ENCODE results near the gene PCDHGA11. TPM values are rescaled to one million over a fixed set of nuclear protein-coding genes. Genes with fewer than 3 reads are reported as not detected.
"Not testable (repeated sequence)": the region's sequence is repeated elsewhere in the genome, so short reads cannot be mapped to it uniquely, and the experiment has no call there.

The PCDHGA11 gene
- total and polyA plus RNA-seq, 10 of the 15 experiments (the other 5 are each of a cell fraction or from before 2014, with no cell fraction given): 0.21 to 3.4 (median 2.2) TPM

- no peak for TF ChIP-seq MAX (IDR thresholded peaks at IDR 0.05; ENCODE audit: low read depth, low read length)
- TF ChIP-seq, protein P1, sequence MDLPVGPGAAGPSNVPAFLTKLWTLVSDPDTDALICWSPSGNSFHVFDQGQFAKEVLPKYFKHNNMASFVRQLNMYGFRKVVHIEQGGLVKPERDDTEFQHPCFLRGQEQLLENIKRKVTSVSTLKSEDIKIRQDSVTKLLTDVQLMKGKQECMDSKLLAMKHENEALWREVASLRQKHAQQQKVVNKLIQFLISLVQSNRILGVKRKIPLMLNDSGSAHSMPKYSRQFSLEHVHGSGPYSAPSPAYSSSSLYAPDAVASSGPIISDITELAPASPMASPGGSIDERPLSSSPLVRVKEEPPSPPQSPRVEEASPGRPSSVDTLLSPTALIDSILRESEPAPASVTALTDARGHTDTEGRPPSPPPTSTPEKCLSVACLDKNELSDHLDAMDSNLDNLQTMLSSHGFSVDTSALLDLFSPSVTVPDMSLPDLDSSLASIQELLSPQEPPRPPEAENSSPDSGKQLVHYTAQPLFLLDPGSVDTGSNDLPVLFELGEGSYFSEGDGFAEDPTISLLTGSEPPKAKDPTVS (IDR thresholded peaks at IDR 0.05; ENCODE audit: low read depth, low read length): no peak
- no peak for TF ChIP-seq CBX5 (IDR thresholded peaks at IDR 0.05; ENCODE audit: low read depth)
- TF ChIP-seq, protein P2, sequence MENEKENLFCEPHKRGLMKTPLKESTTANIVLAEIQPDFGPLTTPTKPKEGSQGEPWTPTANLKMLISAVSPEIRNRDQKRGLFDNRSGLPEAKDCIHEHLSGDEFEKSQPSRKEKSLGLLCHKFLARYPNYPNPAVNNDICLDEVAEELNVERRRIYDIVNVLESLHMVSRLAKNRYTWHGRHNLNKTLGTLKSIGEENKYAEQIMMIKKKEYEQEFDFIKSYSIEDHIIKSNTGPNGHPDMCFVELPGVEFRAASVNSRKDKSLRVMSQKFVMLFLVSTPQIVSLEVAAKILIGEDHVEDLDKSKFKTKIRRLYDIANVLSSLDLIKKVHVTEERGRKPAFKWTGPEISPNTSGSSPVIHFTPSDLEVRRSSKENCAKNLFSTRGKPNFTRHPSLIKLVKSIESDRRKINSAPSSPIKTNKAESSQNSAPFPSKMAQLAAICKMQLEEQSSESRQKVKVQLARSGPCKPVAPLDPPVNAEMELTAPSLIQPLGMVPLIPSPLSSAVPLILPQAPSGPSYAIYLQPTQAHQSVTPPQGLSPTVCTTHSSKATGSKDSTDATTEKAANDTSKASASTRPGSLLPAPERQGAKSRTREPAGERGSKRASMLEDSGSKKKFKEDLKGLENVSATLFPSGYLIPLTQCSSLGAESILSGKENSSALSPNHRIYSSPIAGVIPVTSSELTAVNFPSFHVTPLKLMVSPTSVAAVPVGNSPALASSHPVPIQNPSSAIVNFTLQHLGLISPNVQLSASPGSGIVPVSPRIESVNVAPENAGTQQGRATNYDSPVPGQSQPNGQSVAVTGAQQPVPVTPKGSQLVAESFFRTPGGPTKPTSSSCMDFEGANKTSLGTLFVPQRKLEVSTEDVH (IDR thresholded peaks at IDR 0.05; ENCODE audit: low read depth, partially characterized antibody): no peak
- TF ChIP-seq JUND (IDR thresholded peaks at IDR 0.05; ENCODE audit: low read depth, low read length): no peak
These were observed 46.2 kb upstream of the PCDHGA11 start (continued) for GRCh38 chr5:141374627-141375026.

GRCh38 chr5:141375444-141376155 is 45.3 kb upstream of the PCDHGA11 start:
- intact Hi-C loops (cut with micrococcal nuclease; ENCODE audit: unreplicated experiment); H3K4me1 ChIP-seq (ENCODE audit: control insufficient read depth, insufficient read depth, low read length); H4K20me1 ChIP-seq (ENCODE audit: control insufficient read depth, insufficient read depth); DNase-seq (ENCODE audit: low read depth, low spot score); H3K9ac ChIP-seq (ENCODE audit: control insufficient read depth, insufficient read depth, low read length); in situ Hi-C loops (cut with MboI); CTCF ChIA-PET; H3K79me2 ChIP-seq (ENCODE audit: control insufficient read depth, insufficient read depth, low read length); BruUV-seq (replicated peaks); H3K4me3 ChIP-seq; POLR2A ChIA-PET; FAIRE-seq; SMC1A ChIA-PET (ENCODE audit: uncharacterized antibody, unreplicated experiment); H3K4me2 ChIP-seq (ENCODE audit: control insufficient read depth, insufficient read depth); H2AFZ ChIP-seq (ENCODE audit: control insufficient read depth, low read depth, low read length); ATAC-seq; H3K27ac ChIP-seq (ENCODE audit: control insufficient read depth, insufficient read depth); RAD21 ChIA-PET (ENCODE audit: unreplicated experiment); H3K27me3 ChIP-seq (replicated peaks in 1 of 2; ENCODE audit: control insufficient read depth in 2 of 2, insufficient read depth in 2 of 2, low read length in 1 of 2); H3K36me3 ChIP-seq (ENCODE audit: control insufficient read depth in 2 of 2, insufficient read depth in 2 of 2, low read length in 1 of 2): not testable (repeated sequence)
- H3K9me3 ChIP-seq (replicated peaks; ENCODE audit: control insufficient read depth, insufficient read depth, low read length): peaks cover 17% of the 10 kb centered on the region; the same call in 2 of the 3 replicates
- 89% methylated on average over 33 of the region's 48 CpGs for WGBS (ENCODE audit: insufficient coverage, insufficient replicate concordance, low lambda C conversion rate, missing lambda C conversion rate)
